ENCODE data around the gene ACIN1. TPM values are rescaled to one million over a fixed set of nuclear protein-coding genes. Genes with fewer than 3 reads are reported as not detected.
A peak's percentile ranks its signal among the peaks of the same experiment; 100 is the strongest.

The ACIN1 gene
- total and polyA plus RNA-seq, 4 experiments from 2014 or later: 1.2 to 327 (median 169) TPM

GRCh38 chr14:23097786-23098185 is 2.9 kb upstream of the ACIN1 start:
- Histone ChIP-seq H3K4me3 (ENCODE audit: low read length in 2 of 2) (no peak overlapping the region), H3K9me3 (ENCODE audit: control insufficient read depth in 1 of 2, low read length in 2 of 2) (no peaks in the 10 kb centered on the region), H3K36me3 (ENCODE audit: insufficient read depth, low read length) (peaks cover 21% of the 10 kb centered on the region), H3K27ac (ENCODE audit: low read depth, low read length) (no peak overlapping the region), H3K27me3 (ENCODE audit: insufficient read depth, low read length) (no peaks in the 10 kb centered on the region), H3K4me1 (ENCODE audit: insufficient read depth, low read length) (peaks cover 35% of the 10 kb centered on the region)
- Mint-ChIP-seq H3K4me1 (peaks cover 5 to 26% (median 16%) of the 10 kb centered on the region in 4 donors), H3K9me3 (no peaks in the 10 kb centered on the region), H3K36me3 (peaks cover 17 to 35% of the 10 kb centered on the region in 2 donors), H3K4me3 (peak overlapping the region in 4 of 8 donors; percentile 12 to 75 (median 37)), H3K27me3 (no peaks in the 10 kb centered on the region), H3K27ac (peak overlapping the region in 4 of 7 donors; percentile 32 to 80 (median 64))
- POLR2A ChIA-PET (ENCODE audit: partially characterized antibody): interaction anchor here (5.2 kb wide), 1 partner anchor 22 kb away, joined by 67 read pairs; the partner anchor contains the start of gene CEBPE
- intact Hi-C loops (cut with micrococcal nuclease): loop anchor here (5.0 to 10.0 kb wide), 2 partner anchors 370 to 457 kb away; partner anchors contain the start of genes NGDN, THTPA and ZFHX2
- DNase-seq: no peak
- CTCF ChIA-PET (ENCODE audit: partially characterized antibody): interaction anchor here (0.8 to 1.2 kb wide), 5 partner anchors 11 to 29 kb away, joined by 3 to 5 read pairs (median 4); no protein-coding TSS in a partner anchor

GRCh38 chr14:23095196-23096108 is 516 bp upstream of the ACIN1 start, which contains the start of gene C14orf119:
C14orf119 (plus strand) TSS chr14:23095505; CDS start chr14:23097659, 2,154 bp downstream.
- Mint-ChIP-seq H3K9me3 (no peaks in the 10 kb centered on the region), H3K36me3 (peaks cover 29 to 42% of the 10 kb centered on the region in 2 donors), H3K27me3 (no peaks in the 10 kb centered on the region), H3K4me1 (peaks cover 17 to 31% (median 24%) of the 10 kb centered on the region in 4 donors), H3K27ac (no peak within 1 kb of the TSS), H3K4me3 (no peak within 1 kb of the TSS)
- Histone ChIP-seq H3K36me3 (ENCODE audit: insufficient read depth, low read length) (peaks cover 37% of the 10 kb centered on the region), H3K4me1 (ENCODE audit: insufficient read depth, low read length) (peaks cover 45% of the 10 kb centered on the region), H3K4me3 (ENCODE audit: low read length in 2 of 2) (peak within 1 kb of the TSS; percentile 90 to 91), H3K9me3 (ENCODE audit: control insufficient read depth in 1 of 2, low read length in 2 of 2) (no peaks in the 10 kb centered on the region), H3K27me3 (ENCODE audit: insufficient read depth, low read length) (no peaks in the 10 kb centered on the region), H3K27ac (ENCODE audit: low read depth, low read length) (peak within 1 kb of the TSS; percentile 94)
- ChIA-PET CTCF (ENCODE audit: partially characterized antibody) (interaction anchor here (0.6 to 3.6 kb wide), 21 partner anchors 11 to 1243 kb away, joined by 3 to 42 read pairs (median 5); partner anchors contain the start of gene PRMT5), POLR2A (ENCODE audit: partially characterized antibody) (interaction anchor here (0.6 to 5.2 kb wide), 38 partner anchors 9 to 1051 kb away, joined by 3 to 67 read pairs (median 5); partner anchors contain the start of genes AJUBA, CDH24, CEBPE and DAD1)
- intact Hi-C loops (cut with micrococcal nuclease): loop anchor here (1.0 to 10.0 kb wide), 9 partner anchors 26 to 506 kb away; partner anchors contain the start of genes DAD1, HOMEZ, LRP10 and NGDN
- peak; percentile 99 to 100 (median 100) for DNase-seq

- Mint-ChIP-seq H3K4me1 (peaks cover 24 to 38% (median 30%) of the 10 kb centered on the region in 4 donors), H3K36me3 (peaks cover 37 to 50% of the 10 kb centered on the region in 2 donors)
- H3K4me3 ChIP-seq (ENCODE audit: low read length in 2 of 2): peak overlapping the region; percentile 76 to 90
Measured at GRCh38 chr14:23093991-23094665, 808 bp downstream of the ACIN1 start.

GRCh38 chr14:23093526-23093925 is 1.4 kb downstream of the ACIN1 start:
- Mint-ChIP-seq H3K9me3 (no peaks in the 10 kb centered on the region), H3K36me3 (peaks cover 36 to 50% of the 10 kb centered on the region in 2 donors), H3K27ac (peak overlapping the region in 3 of 7 donors; percentile 37 to 85 (median 41)), H3K4me3 (peak overlapping the region in 3 of 8 donors; percentile 23 to 74 (median 69)), H3K4me1 (peaks cover 24 to 38% (median 29%) of the 10 kb centered on the region in 4 donors), H3K27me3 (no peaks in the 10 kb centered on the region)
- ChIA-PET CTCF (ENCODE audit: partially characterized antibody) (interaction anchor here (1.6 to 3.6 kb wide), 7 partner anchors 14 to 240 kb away, joined by 3 to 42 read pairs (median 18); no protein-coding TSS in a partner anchor), POLR2A (ENCODE audit: partially characterized antibody) (interaction anchor here (1.6 to 5.2 kb wide), 8 partner anchors 16 to 327 kb away, joined by 5 to 67 read pairs (median 33); partner anchors contain the start of genes CEBPE, OXA1L, PABPN1 and PPP1R3E)
- peaks cover 45% of the 10 kb centered on the region for H3K4me1 ChIP-seq (ENCODE audit: insufficient read depth, low read length)
- no peak for DNase-seq
- no peaks in the 10 kb centered on the region for H3K9me3 ChIP-seq (ENCODE audit: control insufficient read depth in 1 of 2, low read length in 2 of 2)
- H3K27me3 ChIP-seq (ENCODE audit: insufficient read depth, low read length): no peaks in the 10 kb centered on the region
- intact Hi-C loops (cut with micrococcal nuclease): loop anchor here (10.0 kb wide), 1 partner anchor 461 kb away; the partner anchor contains the start of genes THTPA and ZFHX2
- peak overlapping the region; percentile 76 to 90 for H3K4me3 ChIP-seq (ENCODE audit: low read length in 2 of 2)
- peak overlapping the region; percentile 94 for H3K27ac ChIP-seq (ENCODE audit: low read depth, low read length)
- peaks cover 50% of the 10 kb centered on the region for H3K36me3 ChIP-seq (ENCODE audit: insufficient read depth, low read length)

More at GRCh38 chr14:23093991-23094665, 808 bp downstream of the ACIN1 start:
- Mint-ChIP-seq H3K27ac (no peak overlapping the region), H3K9me3 (no peaks in the 10 kb centered on the region), H3K27me3 (no peaks in the 10 kb centered on the region), H3K4me3 (no peak overlapping the region)
- peak in 2 of 5 donors; percentile 9 to 85 for DNase-seq
- CTCF ChIA-PET (ENCODE audit: partially characterized antibody): interaction anchor here (0.6 to 3.6 kb wide), 18 partner anchors 15 to 1242 kb away, joined by 3 to 42 read pairs (median 5); no protein-coding TSS in a partner anchor
- H3K4me1 ChIP-seq (ENCODE audit: insufficient read depth, low read length): peaks cover 45% of the 10 kb centered on the region
- H3K27ac ChIP-seq (ENCODE audit: low read depth, low read length): peak overlapping the region; percentile 94
- peaks cover 50% of the 10 kb centered on the region for H3K36me3 ChIP-seq (ENCODE audit: insufficient read depth, low read length)
- no peaks in the 10 kb centered on the region for H3K27me3 ChIP-seq (ENCODE audit: insufficient read depth, low read length)
- intact Hi-C loops (cut with micrococcal nuclease): loop anchor here (10.0 kb wide), 1 partner anchor 461 kb away; the partner anchor contains the start of genes THTPA and ZFHX2
- H3K9me3 ChIP-seq (ENCODE audit: control insufficient read depth in 1 of 2, low read length in 2 of 2): no peaks in the 10 kb centered on the region
- POLR2A ChIA-PET (ENCODE audit: partially characterized antibody): interaction anchor here (1.0 to 5.2 kb wide), 28 partner anchors 8 to 1052 kb away, joined by 3 to 67 read pairs (median 6); partner anchors contain the start of genes AJUBA, CDH24, CEBPE and DAD1

GRCh38 chr14:23093104-23093503 is 1.8 kb downstream of the ACIN1 start:
- Histone ChIP-seq H3K36me3 (ENCODE audit: insufficient read depth, low read length) (peaks cover 50% of the 10 kb centered on the region), H3K4me1 (ENCODE audit: insufficient read depth, low read length) (peaks cover 42% of the 10 kb centered on the region), H3K27ac (ENCODE audit: low read depth, low read length) (no peak overlapping the region), H3K9me3 (ENCODE audit: control insufficient read depth in 1 of 2, low read length in 2 of 2) (no peaks in the 10 kb centered on the region), H3K4me3 (ENCODE audit: low read length in 2 of 2) (no peak overlapping the region), H3K27me3 (ENCODE audit: insufficient read depth, low read length) (no peaks in the 10 kb centered on the region)
- intact Hi-C loops (cut with micrococcal nuclease): loop anchor here (10.0 kb wide), 1 partner anchor 462 kb away; the partner anchor contains the start of genes THTPA and ZFHX2
- H3K36me3 Mint-ChIP-seq: peaks cover 37 to 50% of the 10 kb centered on the region in 2 donors
- H3K27me3 Mint-ChIP-seq: no peaks in the 10 kb centered on the region
- peak overlapping the region in 4 of 7 donors; percentile 37 to 85 (median 44) for H3K27ac Mint-ChIP-seq
- ChIA-PET POLR2A (ENCODE audit: partially characterized antibody) (no interaction called here), CTCF (ENCODE audit: partially characterized antibody) (interaction anchor here (1.5 to 5.4 kb wide), 3 partner anchors 16 to 99 kb away, joined by 4 to 37 read pairs (median 27); no protein-coding TSS in a partner anchor)
- peaks cover 25 to 36% (median 29%) of the 10 kb centered on the region in 4 donors for H3K4me1 Mint-ChIP-seq
- H3K4me3 Mint-ChIP-seq: peak overlapping the region in 4 of 8 donors; percentile 23 to 74 (median 66)
- no peak for DNase-seq
- no peaks in the 10 kb centered on the region for H3K9me3 Mint-ChIP-seq

All from CD4-positive, alpha-beta memory T cell (primary cell).